PC-3 (cell line): ENCODE data around the gene APBA2. TPM values are rescaled to one million over a fixed set of nuclear protein-coding genes. Genes with fewer than 3 reads are reported as not detected.

ENCODE experiments used
- ATAC-seq: fragments of 200-7000 bp; cut with Tn5 transposase; 2 replicates; pipeline ENCODE4 v1.9.1; 2020; ENCODE audit warnings: mild to moderate bottlenecking, moderate library complexity
- BruUV-seq: library from RNA; stranded (reverse); fragments of 400-500 nt; replicated peaks from 2 replicates; lab custom pipeline; 2021; lab: Mats Ljungman, UMichigan
- CTCF ChIA-PET: fragments of 300-600 bp; sonication (Branson Sonifier 250); formaldehyde crosslinking; loops from one replicate; lab custom pipeline; 2022; ENCODE audit warnings: antibody characterized with exemption; lab: Charles Lee
- POLR2A ChIA-PET: fragments of 300-600 bp; sonication (Branson Sonifier 250); formaldehyde crosslinking; loops from one replicate; lab custom pipeline; 2022; ENCODE audit warnings: antibody characterized with exemption; ENCODE audit not compliant: unreplicated experiment; lab: Charles Lee
- DNase-seq: peaks from one replicate; pipeline ENCODE4 v3.0.0-alpha.2; 2015
- H2AFZ ChIP-seq: fragments of 300-600 bp; sonication (generic); 2 replicates; pipeline ENCODE4 v1.6.0; 2016; ENCODE audit warnings: antibody characterized with exemption, low read length
- H3F3A ChIP-seq: fragments of 300-600 bp; sonication (generic); one replicate; pipeline ENCODE4 v1.6.0; 2017; ENCODE audit warnings: antibody characterized with exemption, low read length, control low read depth, mild to moderate bottlenecking; ENCODE audit not compliant: unreplicated experiment
- H3K27ac ChIP-seq: fragments of 300-600 bp; sonication (generic); 2 replicates; pipeline ENCODE4 v1.5.1; 2016; ENCODE audit warnings: mild to moderate bottlenecking, low read length
- H3K27me3 ChIP-seq: fragments of 300-600 bp; sonication (generic); 2 replicates; pipeline ENCODE4 v1.6.1; 2016; ENCODE audit warnings: low read length, mixed read lengths
- H3K36me3 ChIP-seq: fragments of 300-600 bp; sonication (generic); 2 replicates; pipeline ENCODE4 v1.6.1; 2016; ENCODE audit warnings: low read depth, mixed run types, low read length, mixed read lengths
- H3K4me1 ChIP-seq: fragments of 300-600 bp; sonication (generic); 2 replicates; pipeline ENCODE4 v1.5.1; 2016; ENCODE audit warnings: low read length; ENCODE audit not compliant: insufficient read depth
- H3K4me2 ChIP-seq: fragments of 300-600 bp; sonication (generic); 2 replicates; pipeline ENCODE4 v1.6.0; 2016; ENCODE audit warnings: low read length
- H3K4me3 ChIP-seq: fragments of 300-600 bp; sonication (generic); 2 replicates; pipeline ENCODE4 v1.5.1; 2016; ENCODE audit warnings: mild to moderate bottlenecking, low read length, mixed read lengths
- H3K79me2 ChIP-seq: fragments of 300-600 bp; sonication (generic); 2 replicates; pipeline ENCODE4 v1.6.1; 2017; ENCODE audit warnings: low read length, mixed read lengths
- H3K9ac ChIP-seq: fragments of 300-600 bp; sonication (generic); 2 replicates; pipeline ENCODE4 v1.6.0; 2016; ENCODE audit warnings: mild to moderate bottlenecking, low read length
- H3K9me2 ChIP-seq: fragments of 300-600 bp; sonication (generic); replicated peaks from 2 replicates; pipeline ENCODE4 v1.6.1; 2016; ENCODE audit warnings: mixed run types, low read length, mixed read lengths
- H3K9me3 ChIP-seq: fragments of 300-600 bp; sonication (generic); 2 replicates; pipeline ENCODE4 v1.6.1; 2016; ENCODE audit warnings: low read length, mixed read lengths
- H4K20me1 ChIP-seq: fragments of 300-600 bp; sonication (generic); 2 replicates; pipeline ENCODE4 v1.6.1; 2016; ENCODE audit warnings: low read length, mixed read lengths
- EZH2 ChIP-seq: fragments of 300-600 bp; sonication (generic); IDR thresholded peaks from one replicate; pipeline ENCODE4 v1.6.1; 2017; ENCODE audit warnings: antibody characterized with exemption, mild to moderate bottlenecking, low read length; ENCODE audit not compliant: unreplicated experiment
- EZH2phosphoT487 ChIP-seq: fragments of 300-600 bp; sonication (generic); IDR thresholded peaks from 2 replicates; pipeline ENCODE4 v1.6.1; 2018; ENCODE audit warnings: mild to moderate bottlenecking, antibody characterized with exemption, low read length, borderline replicate concordance
- intact Hi-C: fragments of 100-400 bp; cut with micrococcal nuclease; formaldehyde crosslinking; loops from 2 replicates; pipeline ENCODE4 v1.9.0; 2023
- total RNA-seq: library from RNA; depleted of rRNA; stranded (reverse); fragments of >200 nt; gene quantifications from 2 replicates; pipeline ENCODE4 v1.2.3, GENCODE V29; 2014
- TF ChIP-seq, protein P1 (sequence below): fragments of 300-600 bp; sonication (generic); conservative IDR thresholded peaks from 2 replicates; pipeline ENCODE4 v1.5.1; 2017; ENCODE audit warnings: antibody characterized with exemption, low read depth, mild to moderate bottlenecking, low read length

Gene APBA2
- total RNA-seq, 1 experiment from 2014 or later: 61.7 TPM

GRCh38 chr15:29078541-29078940, 192.8 kb downstream of the APBA2 start:
- H3K9me3 ChIP-seq: no peaks in the 10 kb centered on the region
- no peak overlapping the region for H3K27ac ChIP-seq
- ChIA-PET CTCF (no interaction called here), POLR2A (no interaction called here)
- intact Hi-C loops: no loop called here
- no peak overlapping the region for H3K4me3 ChIP-seq
- H3K4me2 ChIP-seq: no peak overlapping the region
- H2AFZ ChIP-seq: no peak overlapping the region
- no peaks in the 10 kb centered on the region for H3K9me2 ChIP-seq
- H3K27me3 ChIP-seq: no peaks in the 10 kb centered on the region
- TF ChIP-seq EZH2 (no peak), EZH2phosphoT487 (no peak)
- TF ChIP-seq, protein P1, sequence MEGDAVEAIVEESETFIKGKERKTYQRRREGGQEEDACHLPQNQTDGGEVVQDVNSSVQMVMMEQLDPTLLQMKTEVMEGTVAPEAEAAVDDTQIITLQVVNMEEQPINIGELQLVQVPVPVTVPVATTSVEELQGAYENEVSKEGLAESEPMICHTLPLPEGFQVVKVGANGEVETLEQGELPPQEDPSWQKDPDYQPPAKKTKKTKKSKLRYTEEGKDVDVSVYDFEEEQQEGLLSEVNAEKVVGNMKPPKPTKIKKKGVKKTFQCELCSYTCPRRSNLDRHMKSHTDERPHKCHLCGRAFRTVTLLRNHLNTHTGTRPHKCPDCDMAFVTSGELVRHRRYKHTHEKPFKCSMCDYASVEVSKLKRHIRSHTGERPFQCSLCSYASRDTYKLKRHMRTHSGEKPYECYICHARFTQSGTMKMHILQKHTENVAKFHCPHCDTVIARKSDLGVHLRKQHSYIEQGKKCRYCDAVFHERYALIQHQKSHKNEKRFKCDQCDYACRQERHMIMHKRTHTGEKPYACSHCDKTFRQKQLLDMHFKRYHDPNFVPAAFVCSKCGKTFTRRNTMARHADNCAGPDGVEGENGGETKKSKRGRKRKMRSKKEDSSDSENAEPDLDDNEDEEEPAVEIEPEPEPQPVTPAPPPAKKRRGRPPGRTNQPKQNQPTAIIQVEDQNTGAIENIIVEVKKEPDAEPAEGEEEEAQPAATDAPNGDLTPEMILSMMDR: no peak
- H3F3A ChIP-seq: no peaks in the 10 kb centered on the region
- no peak for DNase-seq
- no peaks in the 10 kb centered on the region for H4K20me1 ChIP-seq
- no peaks in the 10 kb centered on the region for H3K36me3 ChIP-seq
- H3K4me1 ChIP-seq: peaks cover 9% of the 10 kb centered on the region; the same call in 1 of the 2 replicates
- no peak overlapping the region for H3K9ac ChIP-seq
- H3K79me2 ChIP-seq: no peaks in the 10 kb centered on the region
- no peak for ATAC-seq
- BruUV-seq: no TSS peak

DNA sequence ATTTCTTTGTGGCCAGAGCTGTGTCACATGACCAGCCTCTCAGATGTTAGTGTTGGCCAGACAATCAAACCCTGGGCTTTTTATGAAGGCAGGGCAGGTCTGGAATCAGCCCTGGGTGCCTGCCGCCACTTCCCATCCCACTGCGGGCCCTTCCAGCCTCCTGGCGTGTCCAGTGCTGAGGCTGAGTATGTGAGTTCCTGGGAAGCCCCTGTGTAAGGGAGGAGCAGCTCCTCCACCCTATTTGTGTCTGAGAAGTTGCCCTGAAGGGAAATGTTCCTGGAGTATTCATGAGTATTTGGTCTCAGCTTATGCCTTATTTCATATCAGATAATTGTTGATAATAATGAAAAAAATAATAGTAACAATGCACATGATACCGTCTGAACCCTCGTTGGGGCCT, 193.7 kb downstream of the APBA2 start:
- ChIA-PET POLR2A (no interaction called here), CTCF (no interaction called here)
- Histone ChIP-seq H3K4me3 (no peak overlapping the region), H3K9me2 (no peaks in the 10 kb centered on the region), H3K4me2 (no peak overlapping the region), H3F3A (no peaks in the 10 kb centered on the region), H3K27ac (no peak overlapping the region), H4K20me1 (no peaks in the 10 kb centered on the region), H2AFZ (no peak overlapping the region), H3K27me3 (no peaks in the 10 kb centered on the region), H3K36me3 (no peaks in the 10 kb centered on the region), H3K9ac (no peak overlapping the region), H3K4me1 (no peaks in the 10 kb centered on the region), H3K79me2 (no peaks in the 10 kb centered on the region), H3K9me3 (no peaks in the 10 kb centered on the region)
- ATAC-seq (no peak), DNase-seq (no peak)
- intact Hi-C loops: no loop called here
- TF ChIP-seq EZH2phosphoT487 (no peak), EZH2 (no peak)
- BruUV-seq: no TSS peak

DNA sequence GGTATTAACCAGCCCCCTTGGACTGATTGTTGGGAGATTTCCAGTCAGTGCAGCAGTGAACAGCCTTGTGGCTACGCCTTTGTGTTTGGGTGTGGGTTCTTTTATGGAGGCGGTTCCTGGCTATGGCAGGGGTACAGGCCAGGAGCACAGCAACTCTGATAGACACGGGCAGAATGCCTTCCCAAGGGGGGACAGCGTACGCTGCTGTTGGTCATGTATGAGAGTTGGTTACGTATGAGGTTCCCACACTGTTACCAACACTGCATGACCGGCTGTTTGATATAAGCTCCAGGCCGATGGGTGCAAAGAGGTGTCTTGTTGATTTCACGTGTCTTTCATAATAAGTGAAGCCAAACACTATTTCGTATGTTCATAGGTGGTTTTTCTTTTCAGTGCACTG, 196.0 kb downstream of the APBA2 start:
- DNase-seq (no peak), ATAC-seq (no peak)
- TF ChIP-seq, protein P1: no peak
- TF ChIP-seq EZH2phosphoT487: no peak
- TF ChIP-seq EZH2: no peak
- H3F3A ChIP-seq: no peaks in the 10 kb centered on the region
- H3K9me2 ChIP-seq: no peaks in the 10 kb centered on the region
- ChIA-PET CTCF (no interaction called here), POLR2A (interaction anchor here (0.5 kb wide), 1 partner anchor 23 kb away, joined by 4 read pairs; no protein-coding TSS in a partner anchor)
- H3K4me3 ChIP-seq: no peak overlapping the region
- no peaks in the 10 kb centered on the region for H3K27me3 ChIP-seq
- H3K27ac ChIP-seq: no peak overlapping the region
- intact Hi-C loops: no loop called here
- no peaks in the 10 kb centered on the region for H3K36me3 ChIP-seq
- H3K79me2 ChIP-seq: no peaks in the 10 kb centered on the region
- H3K4me1 ChIP-seq: no peaks in the 10 kb centered on the region
- H3K4me2 ChIP-seq: no peak overlapping the region
- no peaks in the 10 kb centered on the region for H4K20me1 ChIP-seq
- no peaks in the 10 kb centered on the region for H3K9me3 ChIP-seq
- no TSS peak for BruUV-seq
- H2AFZ ChIP-seq: no peak overlapping the region
- H3K9ac ChIP-seq: no peak overlapping the region
